Heart right ventricle (tissue), 16 donors: ENCODE results near the gene NEK2. TPM values are rescaled to one million over a fixed set of nuclear protein-coding genes. Genes with fewer than 3 reads are reported as not detected.
A peak's percentile ranks its signal among the peaks of the same experiment; 100 is the strongest.

Experiments
- ATAC-seq, 8 donors: fragments of 200-7000 bp; cut with Tn5 transposase; one replicate each; pipeline ENCODE4 v1.9.1; 2020; ENCODE audit warnings: mild to moderate bottlenecking in 8 of 8, moderate library complexity in 8 of 8, moderate number of reproducible peaks in 1 of 8
- DNase-seq, 2 donors: peaks; one replicate each; pipeline ENCODE4 v3.0.0-alpha.2; 2020
- H3K27ac ChIP-seq, 10 donors: fragments of 200-600 bp; sonication (generic) in 2 of 10; one replicate each; pipeline versions ENCODE4 v1.5.0 to v1.8.0; 2020 to 2022; ENCODE audit warnings: mild to moderate bottlenecking in 3 of 10
- H3K27me3 ChIP-seq, 7 donors: fragments of 200-600 bp; one replicate each; pipeline ENCODE4 v1.8.0; 2021 to 2022; ENCODE audit warnings: mild to moderate bottlenecking in 2 of 7
- H3K36me3 ChIP-seq, 9 donors: fragments of 200-600 bp; sonication (generic) in 1 of 9; one replicate each; pipeline versions ENCODE4 v1.5.0 to v1.8.0; 2020 to 2022; ENCODE audit warnings: mild to moderate bottlenecking in 2 of 9
- H3K4me1 ChIP-seq, 9 donors: fragments of 200-600 bp; sonication (generic) in 1 of 9; one replicate each; pipeline versions ENCODE4 v1.5.0 to v1.8.0; 2020 to 2022; ENCODE audit warnings: mild to moderate bottlenecking in 4 of 9
- H3K4me3 ChIP-seq, 10 donors: fragments of 200-600 bp; sonication (generic) in 2 of 10; one replicate each; pipeline versions ENCODE4 v1.5.0 to v1.8.0; 2020 to 2022; ENCODE audit warnings: mild to moderate bottlenecking in 7 of 10, moderate library complexity in 2 of 10
- H3K9me3 ChIP-seq, 11 donors: fragments of 200-600 bp in 10 of 11; sonication (generic) in 2 of 11; one replicate each; pipeline versions ENCODE4 v1.5.0 to v1.8.0; 2013 to 2022; ENCODE audit warnings: mild to moderate bottlenecking in 2 of 11, control low read depth in 1 of 11, moderate library complexity in 1 of 11
- CTCF ChIP-seq, 9 donors: fragments of 200-600 bp; sonication (generic) in 2 of 9; IDR thresholded peaks; one replicate each; pipeline versions ENCODE4 v1.5.0 to v1.8.0; 2021 to 2022; ENCODE audit warnings: antibody characterized with exemption in 9 of 9, mild to moderate bottlenecking in 5 of 9, moderate library complexity in 1 of 9
- WGBS, 2 donors: extraction: QIAGEN DNeasy Blood & Tissue Kit; methylation state at CpG; one replicate each; pipeline ENCODE4 v1.1.7; 2013; ENCODE audit warnings: inconsistent platforms in 1 of 2; 5-methylcytosine and 5-hydroxymethylcytosine counted together
- intact Hi-C, 10 donors: fragments of 100-400 bp; cut with DNase I; formaldehyde crosslinking; loops; one replicate each; pipeline versions ENCODE4 v1.11.1 to v1.14.2; 2022
- polyA plus RNA-seq, 2 donors: library from polyadenylated mRNA; stranded (reverse); fragments of 200-250 nt; gene quantifications; one replicate each; pipeline ENCODE4 v1.2.3, GENCODE V29; 2013
- total RNA-seq, 10 donors: library from RNA; stranded (reverse); fragmentation: NEBNext Ultra II Directional in 3 of 10; extraction: Animal tissue kit (Norgen Biotek cat#: 25700) in 3 of 10; gene quantifications; one replicate each; pipeline versions ENCODE4 v1.2.1 to v1.2.4, GENCODE V29; 2021 to 2023
- donor health status: Arrhythmogenic right ventricular cardiomyopathy.
- donor health status: ischemic (EF 13 %, LVEDD 7.1; RV severe dilation, severe dysfunction).
- donor health status: healthy with polysubstance abuse.
- donor health status: DM: no; HTN: yes; CAD: no.
- donor health status: DM: no; HTN: no; CAD: no.
- donor health status: ischemic (EF 25% LVEDD 6.9; RV normal size, moderate dysfunction).
- donor health status: ischemic (EF 25% LVEDD 5.7; RV mildly dilated, moderate dysfunction).
- donor health status: healthy.
- donor health status: DM: yes; HTN: yes; CAD: no.
- donor health status: Ischemic cardiomyopathy.
- donor health status: ischemic (EF 35%, LVEDD 5.7; RV mildly dilated, moderate dysfunction).
- donor health status: nonischemic (EF 11% LVEDD 7.7; RV severe dilation, severe dysfunction).
- donor health status: DM: yes; HTN: yes; CAD: no.
- donor health status: PGD.
- donor health status: ischemic (EF 29% LVEDD 5.4; RV normal size, mild dysfunction).
- donor health status: nonischemic (EF 23%, LVEDD 6.1; RV moderate dilation, normal function).

NEK2 gene
- total and polyA plus RNA-seq, 12 donors = 0.04 to 2.1 (median 0.19) TPM; not detected in 6

DNA sequence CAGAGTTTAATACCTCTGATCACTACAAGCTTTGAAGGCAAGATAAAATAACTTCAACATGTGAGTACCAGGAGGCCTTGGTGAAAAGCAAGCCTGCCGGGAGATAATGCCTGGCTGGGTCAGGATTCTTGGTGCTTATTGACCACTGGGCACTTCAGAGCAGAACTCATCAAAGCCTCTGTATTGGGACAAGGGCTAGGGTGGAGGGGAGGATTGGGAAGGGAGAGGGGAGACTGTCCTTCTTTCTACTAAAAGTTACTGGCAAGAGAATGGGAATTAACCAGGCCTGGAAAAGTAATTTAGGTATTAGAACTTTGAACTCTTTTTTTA is 35.2 kb downstream of the NEK2 start:
- DNase-seq = no peak
- WGBS, 2 donors = 50 to 57% methylated on average over 1 of the region's 1 CpG
- intact Hi-C loops = no loop called here
- H3K4me3 ChIP-seq = no peak overlapping the region
- no peak for ATAC-seq
- H3K27me3 ChIP-seq = no peaks in the 10 kb centered on the region
- no peaks in the 10 kb centered on the region for H3K9me3 ChIP-seq
- H3K4me1 ChIP-seq = peaks cover 0 to 17% (median 10%) of the 10 kb centered on the region in 9 donors
- H3K36me3 ChIP-seq = no peaks in the 10 kb centered on the region
- TF ChIP-seq CTCF (IDR thresholded peaks at IDR 0.05) = no peak
- H3K27ac ChIP-seq = no peak overlapping the region

- H3K4me3 ChIP-seq = no peak overlapping the region
- no peak for DNase-seq
- H3K9me3 ChIP-seq = no peaks in the 10 kb centered on the region
- intact Hi-C loops = no loop called here
- peaks cover 0 to 17% (median 10%) of the 10 kb centered on the region in 9 donors for H3K4me1 ChIP-seq
- TF ChIP-seq CTCF (IDR thresholded peaks at IDR 0.05) = no peak
- H3K27me3 ChIP-seq = no peaks in the 10 kb centered on the region
- ATAC-seq = peak in 1 of 8 donors; percentile 36
- peak overlapping the region in 1 of 10 donors; percentile 1 for H3K27ac ChIP-seq
- WGBS, 2 donors = 36 to 50% methylated on average over 13 of the region's 13 CpGs
- no peaks in the 10 kb centered on the region for H3K36me3 ChIP-seq
Observed at GRCh38 chr1:211639475-211640300, 35.7 kb downstream of the NEK2 start.

GRCh38 chr1:211638689-211639101 is 36.7 kb downstream of the NEK2 start:
- ATAC-seq = no peak
- Histone ChIP-seq H3K9me3 (no peaks in the 10 kb centered on the region), H3K4me3 (no peak overlapping the region), H3K36me3 (no peaks in the 10 kb centered on the region), H3K27me3 (no peaks in the 10 kb centered on the region), H3K4me1 (peaks cover under 1 to 15% (median 5%) of the 10 kb centered on the region in 9 donors), H3K27ac (no peak overlapping the region)
- DNase-seq = no peak
- WGBS, 2 donors = 86 to 89% methylated on average over 5 of the region's 5 CpGs
- no peak for TF ChIP-seq CTCF (IDR thresholded peaks at IDR 0.05)
- intact Hi-C loops = no loop called here

DNA sequence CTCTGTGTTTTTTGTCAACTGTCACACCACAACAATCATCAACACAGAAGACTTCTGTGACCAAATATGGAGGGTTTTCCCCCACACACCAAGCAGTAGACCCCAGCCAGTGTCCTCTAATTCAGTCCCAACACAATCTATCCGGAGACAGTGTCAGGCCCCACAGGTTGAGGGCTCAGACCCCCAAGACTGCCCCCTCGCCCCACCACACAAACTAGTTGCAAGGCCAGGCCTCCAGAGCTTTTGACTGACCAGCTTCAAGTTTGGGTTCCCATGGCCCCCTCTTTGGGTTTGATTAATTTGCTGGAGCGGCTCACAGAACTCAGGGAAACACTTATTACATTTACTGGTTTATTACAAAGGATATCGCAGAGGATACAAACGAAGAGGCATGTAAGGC is 37.2 kb downstream of the NEK2 start:
- 72 to 81% methylated on average over 5 of the region's 5 CpGs for WGBS, 2 donors
- Histone ChIP-seq H3K27me3 (no peaks in the 10 kb centered on the region), H3K4me1 (peaks cover 0 to 15% (median 6%) of the 10 kb centered on the region in 9 donors), H3K4me3 (no peak overlapping the region), H3K36me3 (no peaks in the 10 kb centered on the region), H3K9me3 (no peaks in the 10 kb centered on the region), H3K27ac (no peak overlapping the region)
- ATAC-seq (no peak), DNase-seq (no peak)
- intact Hi-C loops = no loop called here
- no peak for TF ChIP-seq CTCF (IDR thresholded peaks at IDR 0.05)
